Ascending aorta (tissue), 2 donors: ENCODE measurements around the gene ASIC3. TPM values are rescaled to one million over a fixed set of nuclear protein-coding genes. Genes with fewer than 3 reads are reported as not detected.

Experiments
- DNase-seq, 2 donors: peaks; one replicate each; pipeline ENCODE4 v3.0.0-alpha.2; 2019; ENCODE audit warnings: low spot score in 2 of 2
- H3K27ac ChIP-seq, 2 donors: fragments of 200-600 bp; sonication (generic); one replicate each; pipeline ENCODE4 v1.5.1; 2016 to 2017; ENCODE audit warnings: mild to moderate bottlenecking in 1 of 2
- H3K27me3 ChIP-seq: fragments of 200-600 bp; sonication (generic); one replicate; pipeline ENCODE4 v1.5.1; 2017
- H3K36me3 ChIP-seq, 2 donors: fragments of 200-600 bp; sonication (generic); one replicate each; pipeline ENCODE4 v1.5.1; 2016
- H3K4me1 ChIP-seq, 2 donors: fragments of 200-600 bp; sonication (generic); one replicate each; pipeline ENCODE4 v1.5.1; 2016 to 2017; ENCODE audit warnings: mild to moderate bottlenecking in 1 of 2
- H3K4me3 ChIP-seq, 2 donors: fragments of 200-600 bp; sonication (generic); one replicate each; pipeline ENCODE4 v1.5.1; 2016 to 2017; ENCODE audit warnings: mild to moderate bottlenecking in 1 of 2
- H3K9me3 ChIP-seq, 2 donors: fragments of 200-600 bp; sonication (generic); one replicate each; pipeline ENCODE4 v1.5.1; 2016
- intact Hi-C: fragments of 100-400 bp; cut with DNase I; formaldehyde crosslinking; loops from one replicate; pipeline ENCODE4 v1.15.1; 2023
- total RNA-seq: library from RNA; depleted of rRNA; stranded (reverse); fragments of >200 nt; gene quantifications from one replicate; pipeline ENCODE4 v1.1.0, GENCODE V29; 2016
- TF ChIP-seq, protein P1 (sequence below), 3 experiments: fragments of 200-600 bp in 2 of 3; fragments of 450-650 bp in 1 of 3; sonication (generic) in 2 of 3; IDR thresholded peaks; one replicate each; pipeline ENCODE4 v1.5.1; 2016 to 2019; ENCODE audit warnings: antibody characterized with exemption in 3 of 3, mild to moderate bottlenecking in 1 of 3, moderate library complexity in 1 of 3

The ASIC3 gene
- total RNA-seq, 1 donor from 2014 or later = not detected

GRCh38 chr7:151064454-151064853, 16.1 kb downstream of the ASIC3 start:
- H3K4me3 ChIP-seq = no peak overlapping the region
- no peak for DNase-seq
- TF ChIP-seq, protein P1, sequence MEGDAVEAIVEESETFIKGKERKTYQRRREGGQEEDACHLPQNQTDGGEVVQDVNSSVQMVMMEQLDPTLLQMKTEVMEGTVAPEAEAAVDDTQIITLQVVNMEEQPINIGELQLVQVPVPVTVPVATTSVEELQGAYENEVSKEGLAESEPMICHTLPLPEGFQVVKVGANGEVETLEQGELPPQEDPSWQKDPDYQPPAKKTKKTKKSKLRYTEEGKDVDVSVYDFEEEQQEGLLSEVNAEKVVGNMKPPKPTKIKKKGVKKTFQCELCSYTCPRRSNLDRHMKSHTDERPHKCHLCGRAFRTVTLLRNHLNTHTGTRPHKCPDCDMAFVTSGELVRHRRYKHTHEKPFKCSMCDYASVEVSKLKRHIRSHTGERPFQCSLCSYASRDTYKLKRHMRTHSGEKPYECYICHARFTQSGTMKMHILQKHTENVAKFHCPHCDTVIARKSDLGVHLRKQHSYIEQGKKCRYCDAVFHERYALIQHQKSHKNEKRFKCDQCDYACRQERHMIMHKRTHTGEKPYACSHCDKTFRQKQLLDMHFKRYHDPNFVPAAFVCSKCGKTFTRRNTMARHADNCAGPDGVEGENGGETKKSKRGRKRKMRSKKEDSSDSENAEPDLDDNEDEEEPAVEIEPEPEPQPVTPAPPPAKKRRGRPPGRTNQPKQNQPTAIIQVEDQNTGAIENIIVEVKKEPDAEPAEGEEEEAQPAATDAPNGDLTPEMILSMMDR (IDR thresholded peaks at IDR 0.05) = no peak
- intact Hi-C loops = loop anchor here (5.0 kb wide), 1 partner anchor 183 kb away; the partner anchor contains the start of gene SMARCD3
- no peaks in the 10 kb centered on the region for H3K27me3 ChIP-seq
- H3K9me3 ChIP-seq = no peaks in the 10 kb centered on the region
- no peak overlapping the region for H3K27ac ChIP-seq
- H3K36me3 ChIP-seq = peaks cover 49 to 53% of the 10 kb centered on the region in 2 donors
- peaks cover 15 to 27% of the 10 kb centered on the region in 2 donors for H3K4me1 ChIP-seq

GRCh38 chr7:151064993-151065392, 16.7 kb downstream of the ASIC3 start:
- Histone ChIP-seq H3K27ac (no peak overlapping the region), H3K4me1 (peaks cover 15 to 27% of the 10 kb centered on the region in 2 donors), H3K36me3 (peaks cover 55 to 59% of the 10 kb centered on the region in 2 donors), H3K4me3 (no peak overlapping the region), H3K9me3 (no peaks in the 10 kb centered on the region), H3K27me3 (no peaks in the 10 kb centered on the region)
- intact Hi-C loops = loop anchor here (5.0 kb wide), 1 partner anchor 182 kb away; the partner anchor contains the start of gene SMARCD3
- no peak for DNase-seq
- TF ChIP-seq, protein P1 (IDR thresholded peaks at IDR 0.05) = no peak

GRCh38 chr7:151065516-151065915, 17.2 kb downstream of the ASIC3 start:
- Histone ChIP-seq H3K4me3 (no peak overlapping the region), H3K36me3 (peaks cover 60 to 64% of the 10 kb centered on the region in 2 donors), H3K27me3 (no peaks in the 10 kb centered on the region), H3K27ac (no peak overlapping the region), H3K4me1 (peaks cover 12 to 25% of the 10 kb centered on the region in 2 donors), H3K9me3 (no peaks in the 10 kb centered on the region)
- no peak for DNase-seq
- TF ChIP-seq, protein P1 (IDR thresholded peaks at IDR 0.05) = no peak
- intact Hi-C loops = no loop called here

- Histone ChIP-seq H3K27ac (no peak overlapping the region), H3K27me3 (no peaks in the 10 kb centered on the region), H3K36me3 (peaks cover 69 to 73% of the 10 kb centered on the region in 2 donors), H3K4me3 (no peak overlapping the region), H3K4me1 (peaks cover 7 to 17% of the 10 kb centered on the region in 2 donors), H3K9me3 (no peaks in the 10 kb centered on the region)
- TF ChIP-seq, protein P1 (IDR thresholded peaks at IDR 0.05) = no peak
- no peak for DNase-seq
- intact Hi-C loops = no loop called here
These were observed 18.1 kb downstream of the ASIC3 start for GRCh38 chr7:151066273-151066974.

DNA sequence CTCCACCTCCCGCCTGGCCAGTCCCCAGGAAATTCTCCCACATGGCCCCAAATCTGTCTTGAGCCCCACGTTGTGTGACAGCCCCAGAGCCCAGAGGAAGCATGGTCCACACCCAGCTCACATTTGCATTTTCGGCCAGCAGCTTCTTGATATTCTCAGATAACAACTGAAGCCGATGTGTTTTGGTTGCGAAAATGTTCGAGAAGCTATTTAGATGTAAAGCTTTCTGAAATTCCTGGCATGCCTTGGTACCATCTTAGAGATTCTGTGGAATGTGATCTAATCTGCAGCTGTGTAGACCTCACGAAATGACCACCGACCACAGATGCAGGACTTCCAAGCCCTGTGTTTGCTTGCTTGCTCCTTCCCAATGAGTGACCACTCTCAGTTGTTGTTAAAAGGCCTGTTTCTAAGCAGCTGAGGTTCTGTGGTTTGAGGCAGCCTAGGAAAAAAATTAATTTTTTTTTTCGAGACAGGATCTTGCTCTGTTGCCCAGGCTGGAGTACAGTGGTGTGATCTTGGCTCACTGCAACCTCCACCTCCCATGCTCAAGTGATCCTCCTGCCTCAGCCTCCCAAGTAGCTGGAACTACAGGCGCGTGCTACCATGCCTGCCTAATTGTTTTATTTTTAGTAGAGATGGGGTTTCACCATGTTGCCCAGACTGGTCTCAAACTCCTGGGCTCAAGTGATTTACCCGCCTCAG, 19.9 kb downstream of the ASIC3 start:
- Histone ChIP-seq H3K4me3 (no peak overlapping the region), H3K9me3 (no peaks in the 10 kb centered on the region), H3K27me3 (no peaks in the 10 kb centered on the region), H3K27ac (no peak overlapping the region), H3K36me3 (peaks cover 84 to 91% of the 10 kb centered on the region in 2 donors), H3K4me1 (no peaks in the 10 kb centered on the region)
- DNase-seq = no peak
- TF ChIP-seq, protein P1 (IDR thresholded peaks at IDR 0.05) = no peak
- intact Hi-C loops = no loop called here
